ENCODE results near the gene MEX3A. TPM values are rescaled to one million over a fixed set of nuclear protein-coding genes. Genes with fewer than 3 reads are reported as not detected.

The MEX3A gene
- total RNA-seq, 1 experiment from 2014 or later, result 68.0 TPM

- Histone ChIP-seq H3K23ac (ENCODE audit: insufficient read length, low read depth, low read length) (no peak overlapping the region), H3K14ac (ENCODE audit: insufficient read depth, low read length) (no peak overlapping the region), H3T11ph (ENCODE audit: low read length) (no peak overlapping the region), H3K79me2 (ENCODE audit: insufficient read depth, low read length) (peaks cover 23% of the 10 kb centered on the region; the same call in 1 of the 2 replicates), H2BK15ac (ENCODE audit: low read depth, low read length) (no peak overlapping the region), H3K79me1 (ENCODE audit: insufficient read depth, low read depth, low read length, poor library complexity, severe bottlenecking) (no peaks in the 10 kb centered on the region), H2AK5ac (ENCODE audit: insufficient read length, low read length) (no peak overlapping the region), H2BK12ac (ENCODE audit: insufficient read length, low read depth, low read length) (no peak overlapping the region), H4K5ac (ENCODE audit: insufficient read length, low read depth, low read length) (no peak overlapping the region), H4K20me1 (ENCODE audit: control insufficient read depth, insufficient read depth, insufficient read length) (no peaks in the 10 kb centered on the region), H4K91ac (ENCODE audit: insufficient read length, low read depth, low read length) (no peak overlapping the region), H3K27me3 (ENCODE audit: insufficient read depth, low read length) (no peaks in the 10 kb centered on the region), H3K9ac (ENCODE audit: extremely low read depth, insufficient read length, low read length) (no peak overlapping the region), H3K27ac (ENCODE audit: insufficient read length, low read depth, low read length) (no peak overlapping the region), H3K18ac (ENCODE audit: insufficient read length, low read depth, low read length) (no peak overlapping the region), H2BK20ac (ENCODE audit: low read depth, low read length, poor library complexity, severe bottlenecking) (no peak overlapping the region), H3K9me3 (ENCODE audit: control insufficient read depth, low read depth, low read length) (no peaks in the 10 kb centered on the region), H3K4me2 (ENCODE audit: insufficient read depth, insufficient read length, low read length) (peak overlapping the region; percentile 61), H3K56ac (ENCODE audit: insufficient read length, low read depth, low read length) (no peak overlapping the region), H3K4ac (ENCODE audit: low read depth, low read length) (no peak overlapping the region), H4K8ac (replicated peaks; ENCODE audit: insufficient read length, low read depth, low read length) (no peak overlapping the region), H3K23me2 (ENCODE audit: insufficient read length, low read depth, low read length, poor library complexity, severe bottlenecking) (peaks cover 17% of the 10 kb centered on the region), H3K4me1 (ENCODE audit: insufficient read depth, low read length) (peaks cover 23% of the 10 kb centered on the region), H2BK120ac (ENCODE audit: low read depth, low read length, poor library complexity, severe bottlenecking) (no peak overlapping the region), H2BK5ac (ENCODE audit: insufficient read length, low read length) (no peak overlapping the region), H2AFZ (ENCODE audit: low read length) (no peak overlapping the region)
- H3K27ac Mint-ChIP-seq, result 0 out of 7 replicates have a peak overlapping the region, but pooled peaks of 1 of the 3 experiments have one; percentile 42
- H3K36me3 Mint-ChIP-seq (ENCODE audit: insufficient read depth in 1 of 3, low read depth in 3 of 3), result peaks cover 20 to 49% (median 46%) of the 10 kb centered on the region in 3 experiments; a peak in 6 of 7 replicates
- no peaks in the 10 kb centered on the region; a peak in 1 of 5 replicates for H3K9me3 Mint-ChIP-seq
- no peak for DNase-seq
- no peaks in the 10 kb centered on the region for H3K27me3 Mint-ChIP-seq (ENCODE audit: low read depth)
- H3K4me3 Mint-ChIP-seq, result peak overlapping the region; percentile 88 to 97
- WGBS (ENCODE audit: extremely low coverage, insufficient read length, low lambda C conversion rate), result no CpG with 5 or more reads among the region's 5 CpGs
- H3K4me1 Mint-ChIP-seq, result peaks cover 62 to 68% of the 10 kb centered on the region in 2 experiments
- no peak for TF ChIP-seq CTCF (conservative IDR thresholded peaks at IDR 0.05)
These were observed 2.5 kb downstream of the MEX3A start for GRCh38 chr1:156079762-156080161.

Data from H9 (cell line).